Mesenchymal stem cell (in vitro differentiated cells and primary cell): ENCODE results near the gene AGPAT4.
"Not testable (repeated sequence)": the region's sequence is repeated elsewhere in the genome, so short reads cannot be mapped to it uniquely, and the experiment has no call there.

ENCODE experiments used
- DNase-seq: peaks from one replicate; pipeline ENCODE4 v3.0.0-alpha.2; 2013
- H2AFZ ChIP-seq: one replicate; pipeline ENCODE4 v1.6.1; 2013; ENCODE audit warnings: low read depth, mild to moderate bottlenecking, control low read depth, inconsistent platforms, low read length, moderate library complexity
- H2AK5ac ChIP-seq: 2 replicates; pipeline ENCODE4 v1.6.1; 2013; ENCODE audit warnings: low read length, moderate library complexity, mild to moderate bottlenecking, inconsistent platforms; ENCODE audit not compliant: severe bottlenecking
- H2BK120ac ChIP-seq: one replicate; pipeline ENCODE4 v1.6.1; 2013; ENCODE audit warnings: low read depth, mild to moderate bottlenecking, inconsistent platforms, low read length, moderate library complexity
- H2BK12ac ChIP-seq, 2 experiments: one replicate each; pipeline ENCODE4 v1.6.1; 2013; ENCODE audit warnings: inconsistent platforms in 2 of 2, low read length in 2 of 2, mild to moderate bottlenecking in 2 of 2, moderate library complexity in 2 of 2, control low read depth in 1 of 2
- H2BK15ac ChIP-seq: one replicate; pipeline ENCODE4 v1.6.1; 2013; ENCODE audit warnings: mild to moderate bottlenecking, low read depth, inconsistent platforms; ENCODE audit not compliant: poor library complexity, severe bottlenecking
- H2BK5ac ChIP-seq: 2 replicates; pipeline ENCODE4 v1.6.1; 2013; ENCODE audit warnings: low read depth, mild to moderate bottlenecking, low read length, control low read depth, inconsistent platforms; ENCODE audit not compliant: poor library complexity, severe bottlenecking
- H3K14ac ChIP-seq, 2 experiments: one replicate each; pipeline ENCODE4 v1.6.1; 2013; ENCODE audit warnings: inconsistent platforms in 2 of 2, low read length in 2 of 2, control low read depth in 1 of 2, mild to moderate bottlenecking in 1 of 2, moderate library complexity in 1 of 2
- H3K18ac ChIP-seq, 2 experiments: one replicate each; pipeline ENCODE4 v1.6.1; 2013; ENCODE audit warnings: inconsistent platforms in 2 of 2, low read length in 2 of 2, control low read depth in 1 of 2, low read depth in 1 of 2, mild to moderate bottlenecking in 1 of 2
- H3K23ac ChIP-seq, 2 experiments: one replicate each; pipeline ENCODE4 v1.6.1; 2013; ENCODE audit warnings: inconsistent platforms in 2 of 2, low read length in 2 of 2, mild to moderate bottlenecking in 2 of 2, moderate library complexity in 2 of 2, control low read depth in 1 of 2
- H3K27ac ChIP-seq: 2 replicates; pipeline ENCODE4 v1.5.1; 2013; ENCODE audit warnings: mild to moderate bottlenecking, moderate library complexity, low read length, control low read depth, inconsistent platforms; ENCODE audit not compliant: poor library complexity, severe bottlenecking
- H3K27me3 ChIP-seq, 2 experiments: 2 replicates each; pipeline versions ENCODE4 v1.6.1 to v1.7.0; 2013; ENCODE audit warnings: low read length in 2 of 2, mild to moderate bottlenecking in 2 of 2, moderate library complexity in 2 of 2, control low read depth in 1 of 2, inconsistent platforms in 1 of 2; ENCODE audit not compliant: control insufficient read depth in 1 of 2, insufficient read depth in 1 of 2
- H3K36me3 ChIP-seq, 2 experiments: 2 replicates each; pipeline versions ENCODE4 v1.6.1 to v1.7.0; 2013; ENCODE audit warnings: low read length in 2 of 2, control low read depth in 1 of 2, inconsistent platforms in 1 of 2, low read depth in 1 of 2, mild to moderate bottlenecking in 1 of 2; ENCODE audit not compliant: insufficient read depth in 2 of 2, control insufficient read depth in 1 of 2
- H3K4ac ChIP-seq, 2 experiments: one replicate each; pipeline ENCODE4 v1.6.1; 2013; ENCODE audit warnings: inconsistent platforms in 2 of 2, low read length in 2 of 2, mild to moderate bottlenecking in 2 of 2, moderate library complexity in 2 of 2, control low read depth in 1 of 2, low read depth in 1 of 2
- H3K4me1 ChIP-seq: 2 replicates; pipeline ENCODE4 v1.6.1; 2013; ENCODE audit warnings: low read depth, low read length, control low read depth; ENCODE audit not compliant: control insufficient read depth, insufficient read depth
- H3K4me2 ChIP-seq: 2 replicates; pipeline ENCODE4 v1.6.1; 2013; ENCODE audit warnings: low read length, mild to moderate bottlenecking, inconsistent platforms; ENCODE audit not compliant: poor library complexity, severe bottlenecking
- H3K4me3 ChIP-seq, 2 experiments: 2 replicates each; pipeline versions ENCODE4 v1.5.1 to v1.7.0; 2013; ENCODE audit warnings: low read length in 2 of 2, mild to moderate bottlenecking in 2 of 2, control low read depth in 1 of 2, low read depth in 1 of 2; ENCODE audit not compliant: insufficient read depth in 1 of 2
- H3K79me1 ChIP-seq: replicated peaks from 2 replicates; pipeline ENCODE4 v1.6.1; 2013; ENCODE audit warnings: mild to moderate bottlenecking, control low read depth, low read length, inconsistent platforms; ENCODE audit not compliant: poor library complexity, severe bottlenecking
- H3K9ac ChIP-seq: 2 replicates; pipeline ENCODE4 v1.7.0; 2013; ENCODE audit warnings: mild to moderate bottlenecking, low read length, moderate library complexity
- H3K9me3 ChIP-seq: 2 replicates; pipeline ENCODE4 v1.7.0; 2013; ENCODE audit warnings: mild to moderate bottlenecking, low read length; ENCODE audit not compliant: control insufficient read depth
- H4K8ac ChIP-seq: one replicate; pipeline ENCODE4 v1.6.1; 2013; ENCODE audit warnings: inconsistent platforms, mild to moderate bottlenecking, low read length, moderate library complexity
- H4K91ac ChIP-seq: one replicate; pipeline ENCODE4 v1.6.1; 2013; ENCODE audit warnings: mild to moderate bottlenecking, low read length, inconsistent platforms
- WGBS: methylation state at CpG from one replicate; pipeline ENCODE4 v1.1.7; 2013; ENCODE audit warnings: mixed read lengths; 5-methylcytosine and 5-hydroxymethylcytosine counted together

The AGPAT4 gene

GRCh38 chr6:161176428-161176827 is 97.4 kb downstream of the AGPAT4 start:
- not testable (repeated sequence) for H3K9ac ChIP-seq, H3K27me3 ChIP-seq, H3K4me3 ChIP-seq, H3K4ac ChIP-seq, H2AK5ac ChIP-seq, DNase-seq, H4K8ac ChIP-seq, H3K14ac ChIP-seq, H2BK15ac ChIP-seq, H3K27ac ChIP-seq, H2BK120ac ChIP-seq, H3K9me3 ChIP-seq, H2AFZ ChIP-seq, H3K18ac ChIP-seq, H4K91ac ChIP-seq, H3K4me2 ChIP-seq, H3K4me1 ChIP-seq, H3K23ac ChIP-seq, H2BK5ac ChIP-seq, H2BK12ac ChIP-seq
- 91% methylated on average over 3 of the region's 3 CpGs for WGBS
- Histone ChIP-seq H3K36me3 (peaks cover 7 to 14% of the 10 kb centered on the region in 2 experiments), H3K79me1 (peaks cover 18% of the 10 kb centered on the region)

- H3K9me3 ChIP-seq, H2BK15ac ChIP-seq, H3K18ac ChIP-seq, H2BK12ac ChIP-seq, H2BK5ac ChIP-seq, H3K27me3 ChIP-seq, H3K36me3 ChIP-seq, H2AFZ ChIP-seq, H4K8ac ChIP-seq, H2BK120ac ChIP-seq, H4K91ac ChIP-seq, DNase-seq, H3K9ac ChIP-seq, H2AK5ac ChIP-seq, H3K14ac ChIP-seq, H3K27ac ChIP-seq, H3K4ac ChIP-seq, H3K4me2 ChIP-seq, H3K4me3 ChIP-seq, H3K23ac ChIP-seq: not testable (repeated sequence)
- WGBS = no CpG with 5 or more reads among the region's 1 CpG
- Histone ChIP-seq H3K4me1 (peaks cover 19% of the 10 kb centered on the region), H3K79me1 (peaks cover 14% of the 10 kb centered on the region)
These were observed 101.1 kb downstream of the AGPAT4 start for GRCh38 chr6:161172769-161173168.

GRCh38 chr6:161171207-161171606 is 102.7 kb downstream of the AGPAT4 start:
- Histone ChIP-seq H2BK12ac (no peak overlapping the region), H3K4me1 (peaks cover 25% of the 10 kb centered on the region), H2AFZ (no peak overlapping the region), H3K79me1 (peaks cover 25% of the 10 kb centered on the region), H3K27ac (no peak overlapping the region), H2BK5ac (no peak overlapping the region), H3K4me2 (no peak overlapping the region), H3K18ac (no peak overlapping the region), H2AK5ac (no peak overlapping the region), H4K91ac (no peak overlapping the region), H3K14ac (no peak overlapping the region), H4K8ac (no peak overlapping the region), H3K36me3 (peaks cover under 1 to 1% of the 10 kb centered on the region in 2 experiments), H3K4me3 (no peak overlapping the region), H3K4ac (no peak overlapping the region), H3K27me3 (no peaks in the 10 kb centered on the region), H3K9ac (no peak overlapping the region), H3K23ac (no peak overlapping the region), H3K9me3 (no peaks in the 10 kb centered on the region), H2BK15ac (no peak overlapping the region), H2BK120ac (no peak overlapping the region)
- 98% methylated on average over 2 of the region's 2 CpGs for WGBS
- no peak for DNase-seq

GRCh38 chr6:161169696-161170095 is 104.2 kb downstream of the AGPAT4 start:
- Histone ChIP-seq H2AK5ac (no peak overlapping the region), H3K9ac (peak overlapping the region; percentile 74), H3K18ac (peak overlapping the region in 1 of 2 experiments; percentile 11), H3K9me3 (no peaks in the 10 kb centered on the region), H3K4me2 (no peak overlapping the region), H2BK5ac (no peak overlapping the region), H3K27me3 (no peaks in the 10 kb centered on the region), H3K14ac (no peak overlapping the region), H2AFZ (no peak overlapping the region), H4K91ac (no peak overlapping the region), H3K4me1 (peaks cover 26% of the 10 kb centered on the region), H4K8ac (peak overlapping the region; percentile 19), H3K23ac (no peak overlapping the region), H3K4ac (no peak overlapping the region), H2BK15ac (no peak overlapping the region), H3K36me3 (peaks cover 8 to 15% of the 10 kb centered on the region in 2 experiments), H3K27ac (peak overlapping the region; percentile 84), H2BK120ac (no peak overlapping the region), H3K4me3 (no peak overlapping the region), H2BK12ac (no peak overlapping the region), H3K79me1 (peaks cover 30% of the 10 kb centered on the region)
- WGBS = 82% methylated on average over 4 of the region's 4 CpGs
- peak; percentile 48 for DNase-seq
